Measurements from ENCODE around the gene GSS.

GSS gene

GRCh38 chr20:34998331-34998950 is 42.8 kb upstream of the GSS start:
- in situ Hi-C loops (cut with HindIII; ENCODE audit: low pct_ligation_motif_present, low sequenced_read_pairs), result no loop called here
- Histone ChIP-seq H3K4me3 (ENCODE audit: low read depth, low read length) (no peak overlapping the region), H3K27ac (no peak overlapping the region), H3K36me3 (replicated peaks) (peaks cover 61% of the 10 kb centered on the region), H3K27me3 (replicated peaks) (no peaks in the 10 kb centered on the region)
- TF ChIP-seq CTCF (IDR thresholded peaks at IDR 0.05; ENCODE audit: low read depth, low read length, missing control alignments), result peak; percentile 1
- no peak for DNase-seq

- Histone ChIP-seq H3K36me3 (replicated peaks) (peaks cover 55% of the 10 kb centered on the region), H3K27me3 (replicated peaks) (no peaks in the 10 kb centered on the region), H3K27ac (no peak overlapping the region), H3K4me3 (ENCODE audit: low read depth, low read length) (no peak overlapping the region)
- TF ChIP-seq CTCF (IDR thresholded peaks at IDR 0.05; ENCODE audit: low read depth, low read length, missing control alignments), result no peak
- no peak for DNase-seq
- in situ Hi-C loops (cut with HindIII; ENCODE audit: low pct_ligation_motif_present, low sequenced_read_pairs), result no loop called here
Observed at GRCh38 chr20:34997774-34998173, 42.2 kb upstream of the GSS start.

GRCh38 chr20:34997131-34997561 is 41.5 kb upstream of the GSS start:
- H3K36me3 ChIP-seq (replicated peaks), result peaks cover 50% of the 10 kb centered on the region
- no peak overlapping the region for H3K4me3 ChIP-seq (ENCODE audit: low read depth, low read length)
- DNase-seq, result no peak
- H3K27ac ChIP-seq, result no peak overlapping the region
- in situ Hi-C loops (cut with HindIII; ENCODE audit: low pct_ligation_motif_present, low sequenced_read_pairs), result no loop called here
- TF ChIP-seq CTCF (IDR thresholded peaks at IDR 0.05; ENCODE audit: low read depth, low read length, missing control alignments), result no peak
- H3K27me3 ChIP-seq (replicated peaks), result no peaks in the 10 kb centered on the region

GRCh38 chr20:34996243-34997028 is 40.8 kb upstream of the GSS start:
- no peak for TF ChIP-seq CTCF (IDR thresholded peaks at IDR 0.05; ENCODE audit: low read depth, low read length, missing control alignments)
- no peak overlapping the region for H3K27ac ChIP-seq
- no peak for DNase-seq
- H3K27me3 ChIP-seq (replicated peaks), result no peaks in the 10 kb centered on the region
- peaks cover 43% of the 10 kb centered on the region for H3K36me3 ChIP-seq (replicated peaks)
- no peak overlapping the region for H3K4me3 ChIP-seq (ENCODE audit: low read depth, low read length)
- in situ Hi-C loops (cut with HindIII; ENCODE audit: low pct_ligation_motif_present, low sequenced_read_pairs), result no loop called here

- Histone ChIP-seq H3K36me3 (replicated peaks) (peaks cover 43% of the 10 kb centered on the region), H3K27ac (no peak overlapping the region), H3K4me3 (ENCODE audit: low read depth, low read length) (no peak overlapping the region), H3K27me3 (replicated peaks) (no peaks in the 10 kb centered on the region)
- no peak for TF ChIP-seq CTCF (IDR thresholded peaks at IDR 0.05; ENCODE audit: low read depth, low read length, missing control alignments)
- in situ Hi-C loops (cut with HindIII; ENCODE audit: low pct_ligation_motif_present, low sequenced_read_pairs), result no loop called here
- no peak for DNase-seq
Observed at GRCh38 chr20:34995696-34996095, 40.1 kb upstream of the GSS start.

Measured in brain microvascular endothelial cell (primary cell).